OCI-LY7 (cell line): ENCODE measurements around the gene EMC8. TPM values are rescaled to one million over a fixed set of nuclear protein-coding genes. Genes with fewer than 3 reads are reported as not detected.

ENCODE experiments used
- BruUV-seq: library from RNA; stranded (reverse); fragments of 400-500 nt; replicated peaks from 2 replicates; lab custom pipeline; 2021; lab: Mats Ljungman, UMichigan
- CTCF ChIA-PET: fragments of 300-600 bp; sonication (Branson Sonifier 250); formaldehyde crosslinking; loops from one replicate; lab custom pipeline; 2022; ENCODE audit warnings: antibody characterized with exemption; ENCODE audit not compliant: unreplicated experiment; lab: Charles Lee
- POLR2A ChIA-PET: fragments of 300-600 bp; sonication (Branson Sonifier 250); formaldehyde crosslinking; loops from one replicate; lab custom pipeline; 2022; ENCODE audit warnings: antibody characterized with exemption; lab: Charles Lee
- DNase-seq: peaks from one replicate; pipeline ENCODE4 v3.0.0-alpha.2; 2015; ENCODE audit warnings: low spot score
- H2AFZ ChIP-seq: fragments of 200-600 bp; sonication (generic), shearing (Covaris generic); 2 replicates; pipeline ENCODE4 v1.6.1; 2014; ENCODE audit warnings: mild to moderate bottlenecking, antibody characterized with exemption, low read length, moderate library complexity
- H3K27ac ChIP-seq: fragments of 200-600 bp; sonication (generic); 2 replicates; pipeline ENCODE4 v1.5.1; 2014; ENCODE audit warnings: mixed run types, low read depth, mild to moderate bottlenecking, moderate library complexity, low read length, inconsistent platforms; ENCODE audit not compliant: poor library complexity, severe bottlenecking
- H3K36me3 ChIP-seq: fragments of 200-600 bp; sonication (generic); 2 replicates; pipeline ENCODE4 v1.6.1; 2014; ENCODE audit warnings: mild to moderate bottlenecking, antibody characterized with exemption, low read length, moderate library complexity, mixed read lengths; ENCODE audit not compliant: insufficient read depth
- H3K4me1 ChIP-seq: fragments of 200-600 bp; sonication (generic); 2 replicates; pipeline ENCODE4 v1.5.1; 2014; ENCODE audit warnings: mild to moderate bottlenecking, low read length; ENCODE audit not compliant: insufficient read depth, poor library complexity, severe bottlenecking
- H3K4me2 ChIP-seq: fragments of 200-600 bp; sonication (generic); 2 replicates; pipeline ENCODE4 v1.6.1; 2014; ENCODE audit warnings: mild to moderate bottlenecking, low read length
- H3K4me3 ChIP-seq: fragments of 200-600 bp; sonication (generic); 2 replicates; pipeline ENCODE4 v1.5.1; 2014; ENCODE audit warnings: mild to moderate bottlenecking, low read depth, low read length; ENCODE audit not compliant: poor library complexity, severe bottlenecking
- H3K79me2 ChIP-seq: fragments of 200-600 bp; sonication (generic); 2 replicates; pipeline ENCODE4 v1.6.1; 2016; ENCODE audit warnings: low read depth, mild to moderate bottlenecking, low read length, moderate library complexity, mixed read lengths; ENCODE audit not compliant: insufficient read depth
- H3K9me2 ChIP-seq: fragments of 200-600 bp; sonication (generic); 2 replicates; pipeline ENCODE4 v1.6.1; 2016; ENCODE audit warnings: mild to moderate bottlenecking, low read length, mixed read lengths; ENCODE audit not compliant: insufficient read depth
- H3K9me3 ChIP-seq: fragments of 200-600 bp; sonication (generic); 2 replicates; pipeline ENCODE4 v1.6.1; 2014; ENCODE audit warnings: mild to moderate bottlenecking, mixed run types, low read length, mixed read lengths
- H4K20me1 ChIP-seq: fragments of 200-600 bp; sonication (generic); 2 replicates; pipeline ENCODE4 v1.6.1; 2014; ENCODE audit warnings: mild to moderate bottlenecking, antibody characterized with exemption, low read length, moderate library complexity, mixed read lengths; ENCODE audit not compliant: insufficient read depth
- CTCF ChIP-seq: fragments of 200-600 bp; sonication (generic); conservative IDR thresholded peaks from 2 replicates; pipeline ENCODE4 v1.5.1; 2014; ENCODE audit warnings: mild to moderate bottlenecking, antibody characterized with exemption, low read length, moderate library complexity, mixed read lengths
- EZH2phosphoT487 ChIP-seq: fragments of 200-600 bp; sonication (generic); IDR thresholded peaks from 2 replicates; pipeline ENCODE4 v1.6.1; 2018; ENCODE audit warnings: low read depth, borderline replicate concordance, mild to moderate bottlenecking, mixed run types, antibody characterized with exemption, low read length, moderate library complexity, mixed read lengths
- intact Hi-C: fragments of 100-400 bp; cut with micrococcal nuclease; formaldehyde crosslinking; loops from one replicate; pipeline ENCODE4 v1.10.0; 2022; ENCODE audit not compliant: unreplicated experiment
- total RNA-seq, 2 experiments: library from RNA; depleted of rRNA in 1 of 2; stranded (reverse); fragments of >200 nt in 1 of 2; shearing (Covaris generic) in 1 of 2; gene quantifications; 2 replicates each; pipeline ENCODE4 v1.2.3, GENCODE V29; 2014 to 2022

Gene EMC8
- total RNA-seq, 2 experiments from 2014 or later = 47.5 to 54.0 TPM

GRCh38 chr16:85824161-85825135 lies 25.1 kb upstream of the EMC8 start:
- no peak overlapping the region for H2AFZ ChIP-seq
- no peaks in the 10 kb centered on the region for H4K20me1 ChIP-seq
- no peaks in the 10 kb centered on the region for H3K9me2 ChIP-seq
- no peak for TF ChIP-seq CTCF
- TF ChIP-seq EZH2phosphoT487 = no peak
- H3K79me2 ChIP-seq = no peaks in the 10 kb centered on the region
- no peak overlapping the region for H3K4me2 ChIP-seq
- peaks cover 13% of the 10 kb centered on the region for H3K4me1 ChIP-seq
- H3K4me3 ChIP-seq = no peak overlapping the region
- no peaks in the 10 kb centered on the region for H3K36me3 ChIP-seq
- ChIA-PET CTCF (interaction anchor here (0.6 kb wide), 1 partner anchor 693 kb away, joined by 3 read pairs; no protein-coding TSS in a partner anchor), POLR2A (interaction anchor here (0.6 kb wide), 1 partner anchor 66 kb away, joined by 4 read pairs; no protein-coding TSS in a partner anchor)
- DNase-seq = no peak
- intact Hi-C loops = loop anchor here (10.0 kb wide), 1 partner anchor 700 kb away; no protein-coding TSS in a partner anchor
- no peaks in the 10 kb centered on the region for H3K9me3 ChIP-seq
- BruUV-seq = no TSS peak
- H3K27ac ChIP-seq = no peak overlapping the region

GRCh38 chr16:85823328-85823920 lies 24.1 kb upstream of the EMC8 start:
- no peaks in the 10 kb centered on the region for H3K36me3 ChIP-seq
- H3K4me3 ChIP-seq = no peak overlapping the region
- DNase-seq = no peak
- H3K27ac ChIP-seq = no peak overlapping the region
- intact Hi-C loops = loop anchor here (10.0 kb wide), 1 partner anchor 701 kb away; no protein-coding TSS in a partner anchor
- no peaks in the 10 kb centered on the region for H4K20me1 ChIP-seq
- BruUV-seq = no TSS peak
- H3K9me3 ChIP-seq = no peaks in the 10 kb centered on the region
- ChIA-PET CTCF (interaction anchor here (0.6 kb wide), 1 partner anchor 694 kb away, joined by 3 read pairs; no protein-coding TSS in a partner anchor), POLR2A (interaction anchor here (0.5 kb wide), 1 partner anchor 117 kb away, joined by 3 read pairs; no protein-coding TSS in a partner anchor)
- H3K4me2 ChIP-seq = no peak overlapping the region
- TF ChIP-seq CTCF (no peak), EZH2phosphoT487 (no peak)
- H2AFZ ChIP-seq = no peak overlapping the region
- H3K9me2 ChIP-seq = no peaks in the 10 kb centered on the region
- H3K79me2 ChIP-seq = no peaks in the 10 kb centered on the region
- peaks cover 12% of the 10 kb centered on the region for H3K4me1 ChIP-seq
